ENCODE results near the gene UROC1. TPM values are rescaled to one million over a fixed set of nuclear protein-coding genes. Genes with fewer than 3 reads are reported as not detected.

Gene UROC1
- total RNA-seq (ENCODE audit: low replicate concordance): not detected in 2 replicates

GRCh38 chr3:126517291-126517951, at the start of gene UROC1:
TSS of gene UROC1 (minus strand) at chr3:126517773. CDS start at chr3:126517719, 54 bp downstream.

GRCh38 chr3:126558336-126559071, 40.9 kb upstream of the UROC1 start, which contains the start of gene C3orf22:
TSS of gene C3orf22 (minus strand) at chr3:126558932. CDS start at chr3:126553390, 5,542 bp downstream.

GRCh38 chr3:126523745-126524428, 6.3 kb upstream of the UROC1 start, which contains the start of gene CHST13:
TSS of gene CHST13 (plus strand) at chr3:126524155. CDS start at chr3:126524333, 178 bp downstream.

GRCh38 chr3:126475413-126476114, 42.0 kb downstream of the UROC1 start, which contains the start of gene ZXDC:
TSS of gene ZXDC (minus strand) at chr3:126475891. CDS start at chr3:126475865, 26 bp downstream.

Other genes starting within 250 kb of the UROC1 start
- gene KLF15, start 160.4 kb downstream of the UROC1 start, total RNA-seq (ENCODE audit: low replicate concordance): 1.1 and 2.6 TPM in 2 replicates
- gene CFAP100, start 122.9 kb downstream of the UROC1 start, total RNA-seq (ENCODE audit: low replicate concordance): not detected in 2 replicates
- gene ZXDC, start 41.9 kb downstream of the UROC1 start, total RNA-seq (ENCODE audit: low replicate concordance): 12.3 and 12.8 TPM in 2 replicates
- 0.12 TPM in 1 of 2 replicates, not detected in the other for gene CHST13, start 6.4 kb upstream of the UROC1 start, total RNA-seq (ENCODE audit: low replicate concordance)
- gene C3orf22, start 41.2 kb upstream of the UROC1 start, total RNA-seq (ENCODE audit: low replicate concordance): not detected in 2 replicates
- 10.6 TPM in 2 replicates for gene TXNRD3, start 137.4 kb upstream of the UROC1 start, total RNA-seq (ENCODE audit: low replicate concordance)
- gene CHCHD6, start 186.5 kb upstream of the UROC1 start, total RNA-seq (ENCODE audit: low replicate concordance): 11.1 and 20.3 TPM in 2 replicates